Measurements from ENCODE around the gene USP7. TPM values are rescaled to one million over a fixed set of nuclear protein-coding genes. Genes with fewer than 3 reads are reported as not detected.

The USP7 gene
- total RNA-seq, 1 experiment from 2014 or later: 73.8 TPM

GRCh38 chr16:8848939-8849391 is 114.7 kb downstream of the USP7 start:
- Histone ChIP-seq H3K27me3 (ENCODE audit: low read length) (no peaks in the 10 kb centered on the region), H3K27ac (ENCODE audit: low read length) (peak overlapping the region; percentile 91), H3K4me3 (ENCODE audit: low read length) (no peak overlapping the region), H2AFZ (ENCODE audit: low read length) (no peak overlapping the region), H3K9ac (ENCODE audit: low read length) (peak overlapping the region; percentile 56), H3K79me2 (ENCODE audit: low read length) (0 out of 2 replicates have a peak, but pooled peaks cover 6% of the 10 kb centered on the region), H3F3A (ENCODE audit: low read length, unreplicated experiment) (peaks cover 5% of the 10 kb centered on the region), H3K4me1 (ENCODE audit: insufficient read depth, low read length) (peaks cover 28% of the 10 kb centered on the region), H3K4me2 (ENCODE audit: low read length) (peak overlapping the region; percentile 31), H4K20me1 (ENCODE audit: low read length) (no peaks in the 10 kb centered on the region), H3K36me3 (ENCODE audit: low read depth, low read length) (peaks cover 7% of the 10 kb centered on the region; the same call in 1 of the 2 replicates), H3K9me3 (ENCODE audit: low read length) (no peaks in the 10 kb centered on the region), H3K9me2 (replicated peaks; ENCODE audit: low read length) (no peaks in the 10 kb centered on the region)
- CTCF ChIA-PET: interaction anchor here (0.5 kb wide), 1 partner anchor 20 kb away, joined by 3 read pairs; the partner anchor contains the start of gene CARHSP1
- TF ChIP-seq EZH2phosphoT487 (IDR thresholded peaks at IDR 0.05; ENCODE audit: borderline replicate concordance, low read length) (no peak), CTCF (conservative IDR thresholded peaks at IDR 0.05; ENCODE audit: low read depth, low read length) (no peak), EZH2 (IDR thresholded peaks at IDR 0.05; ENCODE audit: low read length, unreplicated experiment) (no peak)
- ATAC-seq (peak; percentile 70), DNase-seq (peak; percentile 63)
- intact Hi-C loops (cut with micrococcal nuclease): no loop called here
- BruUV-seq (replicated peaks): no TSS peak
- POLR2A ChIA-PET (ENCODE audit: unreplicated experiment): interaction anchor here (0.6 kb wide), 2 partner anchors 12 to 186 kb away, joined by 3 to 5 read pairs; no protein-coding TSS in a partner anchor

- Histone ChIP-seq H3F3A (ENCODE audit: low read length, unreplicated experiment) (peaks cover 5% of the 10 kb centered on the region), H3K9ac (ENCODE audit: low read length) (peak overlapping the region; percentile 41), H3K4me2 (ENCODE audit: low read length) (peak overlapping the region; percentile 31), H3K4me1 (ENCODE audit: insufficient read depth, low read length) (peaks cover 28% of the 10 kb centered on the region), H3K36me3 (ENCODE audit: low read depth, low read length) (peaks cover 7% of the 10 kb centered on the region; the same call in 1 of the 2 replicates), H4K20me1 (ENCODE audit: low read length) (no peaks in the 10 kb centered on the region), H3K27ac (ENCODE audit: low read length) (peak overlapping the region; percentile 91), H3K79me2 (ENCODE audit: low read length) (0 out of 2 replicates have a peak, but pooled peaks cover 6% of the 10 kb centered on the region), H3K9me2 (replicated peaks; ENCODE audit: low read length) (no peaks in the 10 kb centered on the region), H3K4me3 (ENCODE audit: low read length) (no peak overlapping the region), H3K27me3 (ENCODE audit: low read length) (no peaks in the 10 kb centered on the region), H2AFZ (ENCODE audit: low read length) (no peak overlapping the region), H3K9me3 (ENCODE audit: low read length) (no peaks in the 10 kb centered on the region)
- ATAC-seq (no peak; the same call in 1 of the 2 replicates), DNase-seq (no peak)
- TF ChIP-seq EZH2phosphoT487 (IDR thresholded peaks at IDR 0.05; ENCODE audit: borderline replicate concordance, low read length) (no peak), EZH2 (IDR thresholded peaks at IDR 0.05; ENCODE audit: low read length, unreplicated experiment) (no peak), CTCF (conservative IDR thresholded peaks at IDR 0.05; ENCODE audit: low read depth, low read length) (no peak)
- ChIA-PET POLR2A (ENCODE audit: unreplicated experiment) (interaction anchor here (0.6 kb wide), 2 partner anchors 13 to 186 kb away, joined by 3 to 5 read pairs; no protein-coding TSS in a partner anchor), CTCF (interaction anchor here (0.5 kb wide), 1 partner anchor 21 kb away, joined by 3 read pairs; the partner anchor contains the start of gene CARHSP1)
- intact Hi-C loops (cut with micrococcal nuclease): no loop called here
- no TSS peak for BruUV-seq (replicated peaks)
Observed at GRCh38 chr16:8848231-8848938, 115.3 kb downstream of the USP7 start.
